Measurements from ENCODE around the gene DHRS7B.

Gene DHRS7B

GRCh38 chr17:21240369-21241055 is 113.7 kb downstream of the DHRS7B start:
- 54% methylated on average over 24 of the region's 25 CpGs for WGBS
- Histone ChIP-seq H3K4me1 (ENCODE audit: insufficient read depth, low read length) (peaks cover 17% of the 10 kb centered on the region), H3K27me3 (ENCODE audit: insufficient read depth, low read length) (no peaks in the 10 kb centered on the region), H3K4me3 (ENCODE audit: low read length) (no peak overlapping the region), H3K9me3 (ENCODE audit: insufficient read depth, low read depth, low read length) (no peaks in the 10 kb centered on the region), H3K9ac (ENCODE audit: low read depth, low read length) (peak overlapping the region; percentile 41), H3K27ac (ENCODE audit: low read depth, low read length) (peak overlapping the region; percentile 65), H3K36me3 (ENCODE audit: insufficient read depth, low read length) (no peaks in the 10 kb centered on the region)
